OCI-LY1 (cell line): ENCODE results near the gene SAG.

Source experiments
- H2AFZ ChIP-seq: fragments of 200-600 bp; sonication (generic), shearing (Covaris generic); 2 replicates; pipeline ENCODE4 v1.6.0; 2014; ENCODE audit warnings: antibody characterized with exemption, mild to moderate bottlenecking, low read length
- H3F3A ChIP-seq: fragments of 200-600 bp; sonication (generic), shearing (Covaris generic); 2 replicates; pipeline ENCODE4 v1.6.0; 2014; ENCODE audit warnings: mild to moderate bottlenecking, antibody characterized with exemption, low read length, moderate library complexity; ENCODE audit not compliant: insufficient read depth
- H3K27ac ChIP-seq: fragments of 200-600 bp; sonication (generic); 2 replicates; pipeline ENCODE4 v1.5.1; 2014; ENCODE audit warnings: low read length, mixed run types, mild to moderate bottlenecking, low read depth; ENCODE audit not compliant: poor library complexity, severe bottlenecking
- H3K27me3 ChIP-seq: fragments of 200-600 bp; sonication (generic); 2 replicates; pipeline ENCODE4 v1.6.0; 2014; ENCODE audit warnings: antibody characterized with exemption, mild to moderate bottlenecking, low read length, moderate library complexity; ENCODE audit not compliant: insufficient read depth
- H3K36me3 ChIP-seq: fragments of 200-600 bp; sonication (generic); 2 replicates; pipeline ENCODE4 v1.6.1; 2014; ENCODE audit warnings: mild to moderate bottlenecking, antibody characterized with exemption, low read length, moderate library complexity, mixed read lengths; ENCODE audit not compliant: insufficient read depth
- H3K4me1 ChIP-seq: fragments of 200-600 bp; sonication (generic); 2 replicates; pipeline ENCODE4 v1.5.1; 2014; ENCODE audit warnings: mild to moderate bottlenecking, low read length, moderate library complexity; ENCODE audit not compliant: insufficient read depth, severe bottlenecking
- H3K4me2 ChIP-seq: fragments of 200-600 bp; sonication (generic), shearing (Covaris generic); 2 replicates; pipeline ENCODE4 v1.6.1; 2014; ENCODE audit warnings: low read length
- H3K4me3 ChIP-seq: fragments of 200-600 bp; sonication (generic); 2 replicates; pipeline ENCODE4 v1.5.1; 2014; ENCODE audit warnings: low read length, low read depth, mild to moderate bottlenecking, mixed read lengths; ENCODE audit not compliant: poor library complexity, severe bottlenecking
- H3K79me2 ChIP-seq: fragments of 200-600 bp; shearing (Covaris generic); 2 replicates; pipeline ENCODE4 v1.6.1; 2016; ENCODE audit warnings: mixed run types, low read length, mixed read lengths; ENCODE audit not compliant: insufficient read depth
- H3K9ac ChIP-seq: fragments of 200-600 bp; sonication (generic), shearing (Covaris generic); 2 replicates; pipeline ENCODE4 v1.6.1; 2014; ENCODE audit warnings: mild to moderate bottlenecking, low read length, mixed read lengths
- H3K9me2 ChIP-seq: fragments of 200-600 bp; sonication (generic), shearing (Covaris generic); 2 replicates; pipeline ENCODE4 v1.6.1; 2014; ENCODE audit warnings: low read depth, mild to moderate bottlenecking, low read length, mixed read lengths
- H3K9me3 ChIP-seq: fragments of 200-600 bp; shearing (Covaris generic); 2 replicates; pipeline ENCODE4 v1.6.1; 2014; ENCODE audit warnings: low read length, mixed read lengths
- H4K20me1 ChIP-seq: fragments of 200-600 bp; sonication (generic), shearing (Covaris generic); 2 replicates; pipeline ENCODE4 v1.6.0; 2016; ENCODE audit warnings: mild to moderate bottlenecking, low read length; ENCODE audit not compliant: insufficient read depth
- CTCF ChIP-seq: fragments of 200-600 bp; sonication (generic), shearing (Covaris generic); IDR thresholded peaks from 2 replicates; pipeline ENCODE4 v1.5.1; 2017; ENCODE audit warnings: mild to moderate bottlenecking, antibody characterized with exemption, low read length, moderate library complexity, mixed read lengths
- EZH2 ChIP-seq: fragments of 200-600 bp; sonication (generic), shearing (Covaris generic); IDR thresholded peaks from 2 replicates; pipeline ENCODE4 v1.8.0; 2017; ENCODE audit warnings: borderline replicate concordance, mixed run types, mild to moderate bottlenecking, antibody characterized with exemption, low read length, moderate library complexity, mixed read lengths

SAG gene

GRCh38 chr2:233301811-233302210 is 5.8 kb upstream of the SAG start:
- no peak overlapping the region for H3K4me3 ChIP-seq
- H3F3A ChIP-seq, result no peaks in the 10 kb centered on the region
- H3K9ac ChIP-seq, result no peak overlapping the region
- no peak overlapping the region for H3K4me2 ChIP-seq
- no peaks in the 10 kb centered on the region for H3K9me2 ChIP-seq
- TF ChIP-seq EZH2 (no peak), CTCF (no peak)
- no peaks in the 10 kb centered on the region for H4K20me1 ChIP-seq
- no peaks in the 10 kb centered on the region for H3K9me3 ChIP-seq
- no peak overlapping the region for H3K27ac ChIP-seq
- H3K36me3 ChIP-seq, result no peaks in the 10 kb centered on the region; the same call in 1 of the 2 replicates
- no peaks in the 10 kb centered on the region for H3K79me2 ChIP-seq
- H3K27me3 ChIP-seq, result no peaks in the 10 kb centered on the region
- H3K4me1 ChIP-seq, result no peaks in the 10 kb centered on the region
- no peak overlapping the region for H2AFZ ChIP-seq

- Histone ChIP-seq H3K9me2 (no peaks in the 10 kb centered on the region), H3F3A (no peaks in the 10 kb centered on the region), H3K36me3 (no peaks in the 10 kb centered on the region), H3K79me2 (no peaks in the 10 kb centered on the region), H4K20me1 (no peaks in the 10 kb centered on the region), H3K27me3 (no peaks in the 10 kb centered on the region), H3K4me1 (no peaks in the 10 kb centered on the region), H3K9ac (no peak overlapping the region), H3K9me3 (no peaks in the 10 kb centered on the region), H3K4me2 (no peak overlapping the region), H3K27ac (no peak overlapping the region), H3K4me3 (no peak overlapping the region), H2AFZ (no peak overlapping the region)
- no peak for TF ChIP-seq CTCF
- TF ChIP-seq EZH2, result no peak
These were observed 4.4 kb upstream of the SAG start for GRCh38 chr2:233303252-233303651.

GRCh38 chr2:233311241-233311926 is 3.8 kb downstream of the SAG start:
- Histone ChIP-seq H3F3A (no peaks in the 10 kb centered on the region), H3K4me1 (no peaks in the 10 kb centered on the region), H3K9me2 (no peaks in the 10 kb centered on the region), H4K20me1 (no peaks in the 10 kb centered on the region), H3K36me3 (no peaks in the 10 kb centered on the region), H3K9ac (no peak overlapping the region), H3K27me3 (no peaks in the 10 kb centered on the region; the same call in 1 of the 2 replicates), H2AFZ (no peak overlapping the region), H3K79me2 (no peaks in the 10 kb centered on the region), H3K4me2 (no peak overlapping the region), H3K27ac (no peak overlapping the region), H3K9me3 (no peaks in the 10 kb centered on the region), H3K4me3 (no peak overlapping the region)
- TF ChIP-seq EZH2 (no peak), CTCF (no peak)
